ENCODE measurements around the gene DAPK3.
"Not testable (repeated sequence)": the region's sequence is repeated elsewhere in the genome, so short reads cannot be mapped to it uniquely, and the experiment has no call there.

The DAPK3 gene

GRCh38 chr19:3970808-3971598 lies at the start of gene DAPK3:
Gene DAPK3, minus strand, starts transcription at chr19:3971099. Its CDS starts 1,364 bp downstream, at chr19:3969735.
- DNase-seq = peak; percentile 99

GRCh38 chr19:4019578-4019977 lies 48.7 kb upstream of the DAPK3 start:
- no peak for DNase-seq

GRCh38 chr19:4018775-4019504 lies 48.0 kb upstream of the DAPK3 start:
- DNase-seq = no peak

GRCh38 chr19:4018140-4018613 lies 47.3 kb upstream of the DAPK3 start:
- DNase-seq = no peak

GRCh38 chr19:4016903-4017638 lies 46.2 kb upstream of the DAPK3 start:
- no peak for DNase-seq

GRCh38 chr19:4016486-4016885 lies 45.6 kb upstream of the DAPK3 start:
- no peak for DNase-seq

- DNase-seq = no peak
Observed at GRCh38 chr19:4015705-4016402, 45.0 kb upstream of the DAPK3 start.

- DNase-seq = no peak
Observed at GRCh38 chr19:4014541-4015491, 43.9 kb upstream of the DAPK3 start.

- DNase-seq = no peak
Observed at GRCh38 chr19:4013886-4014540, 43.1 kb upstream of the DAPK3 start.

- DNase-seq = no peak
Observed at GRCh38 chr19:4012975-4013634, 42.2 kb upstream of the DAPK3 start.

GRCh38 chr19:4012092-4012974 lies 41.4 kb upstream of the DAPK3 start:
- DNase-seq = no peak

- DNase-seq = not testable (repeated sequence)
Observed at GRCh38 chr19:4011430-4011829, 40.5 kb upstream of the DAPK3 start.

- no peak for DNase-seq
Observed at GRCh38 chr19:4010808-4011110, 39.9 kb upstream of the DAPK3 start.

- DNase-seq = no peak
Observed at GRCh38 chr19:4009990-4010807, 39.3 kb upstream of the DAPK3 start.

- DNase-seq = no peak
Observed at GRCh38 chr19:4007836-4008539, 37.1 kb upstream of the DAPK3 start.

GRCh38 chr19:4007021-4007835 lies 36.3 kb upstream of the DAPK3 start, which contains the start of gene PIAS4:
Gene PIAS4, plus strand, starts transcription at chr19:4007736. Its CDS starts 25 bp downstream, at chr19:4007761.
- peak; percentile 99 for DNase-seq

GRCh38 chr19:4005436-4005835 lies 34.5 kb upstream of the DAPK3 start:
- not testable (repeated sequence) for DNase-seq

All from right forelimb (tissue), 1 donor.